GM19193 (cell line): Measurements from ENCODE around the gene PBRM1.

Source experiments
- POLR2A ChIP-seq: IDR thresholded peaks from 4 replicates; pipeline ENCODE4 v1.6.1; 2011; ENCODE audit not compliant: insufficient read depth, insufficient read length; ENCODE audit errors: extremely low read depth

Gene PBRM1

GRCh38 chr3:52645549-52645948, 40.2 kb downstream of the PBRM1 start:
- TF ChIP-seq POLR2A, result no peak

- TF ChIP-seq POLR2A, result no peak
Observed at GRCh38 chr3:52636673-52637072, 49.0 kb downstream of the PBRM1 start.

GRCh38 chr3:52633786-52634185, 51.9 kb downstream of the PBRM1 start:
- TF ChIP-seq POLR2A, result no peak

GRCh38 chr3:52625041-52625440, 60.7 kb downstream of the PBRM1 start:
- TF ChIP-seq POLR2A, result no peak

GRCh38 chr3:52623234-52623792, 62.4 kb downstream of the PBRM1 start:
- TF ChIP-seq POLR2A, result no peak

GRCh38 chr3:52620580-52620979, 65.1 kb downstream of the PBRM1 start:
- no peak for TF ChIP-seq POLR2A

- TF ChIP-seq POLR2A, result no peak
Observed at GRCh38 chr3:52615166-52615565, 70.5 kb downstream of the PBRM1 start.

- TF ChIP-seq POLR2A, result no peak
Observed at GRCh38 chr3:52614689-52615088, 71.0 kb downstream of the PBRM1 start.

- no peak for TF ChIP-seq POLR2A
Observed at GRCh38 chr3:52609316-52609815, 76.3 kb downstream of the PBRM1 start.

GRCh38 chr3:52608337-52608736, 77.4 kb downstream of the PBRM1 start:
- TF ChIP-seq POLR2A, result no peak

- TF ChIP-seq POLR2A, result no peak
Observed at GRCh38 chr3:52606373-52607085, 79.2 kb downstream of the PBRM1 start.

- no peak for TF ChIP-seq POLR2A
Observed at GRCh38 chr3:52600258-52600657, 85.5 kb downstream of the PBRM1 start.

GRCh38 chr3:52596658-52597265, 89.0 kb downstream of the PBRM1 start:
- TF ChIP-seq POLR2A, result no peak

GRCh38 chr3:52593103-52593502, 92.6 kb downstream of the PBRM1 start:
- TF ChIP-seq POLR2A, result no peak

GRCh38 chr3:52574056-52574965, 111.4 kb downstream of the PBRM1 start:
- TF ChIP-seq POLR2A, result no peak
